ENCODE data around the gene REEP3. TPM values are rescaled to one million over a fixed set of nuclear protein-coding genes. Genes with fewer than 3 reads are reported as not detected.

Gene REEP3
- total and polyA plus RNA-seq, 2 of the 8 experiments (the other 6 are each of a cell fraction or from before 2014, with no cell fraction given) = 5.8 to 31.5 TPM

DNA sequence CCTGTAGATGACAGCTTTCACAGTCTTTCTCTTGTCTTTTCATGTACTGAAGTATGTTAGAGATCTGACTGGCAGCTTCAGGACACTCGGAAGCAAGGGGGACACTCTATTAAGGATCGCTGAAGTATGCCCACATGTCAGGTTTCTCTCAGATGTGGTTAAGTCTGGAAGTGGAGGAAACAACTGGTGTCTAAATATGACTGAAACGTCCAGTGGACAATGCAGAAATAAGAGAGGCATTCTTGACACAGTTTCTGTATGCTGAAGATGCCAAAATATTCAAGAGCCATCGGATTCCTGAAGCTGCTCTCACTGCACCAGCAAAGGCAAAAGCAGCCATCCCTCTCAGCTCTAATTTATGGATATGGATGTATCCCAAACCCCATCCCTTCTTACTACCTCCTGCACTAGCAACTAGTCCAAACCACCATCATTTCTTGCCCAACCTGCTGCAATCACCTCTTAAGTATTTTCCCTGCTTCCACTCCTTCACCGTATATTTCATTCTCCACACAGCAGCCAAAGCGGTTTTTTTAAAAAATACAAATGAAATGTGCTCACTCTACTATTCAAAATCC is 113.4 kb downstream of the REEP3 start:
- Histone ChIP-seq H3K4me3 (ENCODE audit: extremely low read depth in 1 of 4, insufficient read depth in 2 of 4, low read depth in 3 of 4, low read length in 4 of 4) (no peak overlapping the region), H3K23ac (ENCODE audit: insufficient read length) (no peak overlapping the region), H2AFZ (ENCODE audit: low read length) (no peak overlapping the region), H4K91ac (replicated peaks; ENCODE audit: insufficient read length, low read length) (peak overlapping the region; percentile 34), H2BK15ac (ENCODE audit: low read length) (no peak overlapping the region), H3K36me3 (ENCODE audit: control insufficient read depth in 2 of 4, insufficient read depth in 4 of 4, low read length in 3 of 4) (no peaks in the 10 kb centered on the region), H3K18ac (ENCODE audit: extremely low read depth, low read length) (no peak overlapping the region), H2BK20ac (ENCODE audit: low read length) (no peak overlapping the region), H2BK12ac (ENCODE audit: low read depth, low read length) (peak overlapping the region; percentile 18; the same call in 1 of the 2 replicates), H3K23me2 (ENCODE audit: low read depth, low read length) (peaks cover 8% of the 10 kb centered on the region; the same call in 1 of the 2 replicates), H4K5ac (ENCODE audit: insufficient read length, low read depth, low read length) (no peak overlapping the region), H3K79me1 (ENCODE audit: low read depth, low read length) (no peaks in the 10 kb centered on the region), H3K27me3 (replicated peaks in 1 of 4; ENCODE audit: control insufficient read depth in 3 of 4, extremely low read depth in 1 of 4, insufficient read depth in 3 of 4, low read length in 3 of 4) (no peaks in the 10 kb centered on the region), H2BK5ac (ENCODE audit: low read depth, low read length) (no peak overlapping the region), H3K9ac (replicated peaks in 1 of 4; ENCODE audit: extremely low read depth in 1 of 4, low read depth in 3 of 4, low read length in 3 of 4) (no peak overlapping the region), H3K14ac (ENCODE audit: insufficient read length) (no peak overlapping the region), H3K9me3 (ENCODE audit: insufficient read depth in 2 of 2, low read depth in 1 of 2, low read length in 1 of 2) (no peaks in the 10 kb centered on the region), H2BK120ac (replicated peaks; ENCODE audit: low read depth, low read length) (no peak overlapping the region), H3K4me1 (replicated peaks in 1 of 4; ENCODE audit: control insufficient read depth in 3 of 4, insufficient read depth in 4 of 4, low read length in 3 of 4) (peaks cover 3 to 7% (median 5%) of the 10 kb centered on the region in 4 experiments; a peak in 5 of 7 replicates), H3K79me2 (ENCODE audit: control insufficient read depth in 1 of 2, insufficient read depth in 2 of 2, low read length in 2 of 2) (no peaks in the 10 kb centered on the region), H3K56ac (replicated peaks; ENCODE audit: insufficient read length, low read depth, low read length) (no peak overlapping the region), H4K20me1 (replicated peaks in 1 of 2; ENCODE audit: control insufficient read depth in 1 of 2, insufficient read depth in 2 of 2, low read length in 2 of 2) (no peaks in the 10 kb centered on the region), H3K27ac (ENCODE audit: low read depth, low read length) (no peak overlapping the region), H3K4me2 (ENCODE audit: insufficient read depth in 1 of 2, low read depth in 2 of 2, low read length in 2 of 2) (no peak overlapping the region), H4K8ac (ENCODE audit: extremely low read depth, insufficient read depth, low read length) (no peak overlapping the region), H2AK5ac (ENCODE audit: low read depth, low read length) (no peak overlapping the region), H3K4ac (replicated peaks; ENCODE audit: insufficient read length, low read depth, low read length) (no peak overlapping the region)
- ChIA-PET CTCF (ENCODE audit: partially characterized antibody) (interaction anchor here (0.7 to 3.1 kb wide), 13 partner anchors 13 to 435 kb away, joined by 3 to 44 read pairs (median 3); no protein-coding TSS in a partner anchor), POLR2A (ENCODE audit: partially characterized antibody) (interaction anchor here (1.0 kb wide), 1 partner anchor 20 kb away, joined by 3 read pairs; no protein-coding TSS in a partner anchor)
- FAIRE-seq (no peak), DNase-seq (ENCODE audit: low read depth in 1 of 2, low spot score in 2 of 2) (no peak)
- WGBS, 2 experiments (ENCODE audit: extremely low coverage in 1 of 2, insufficient coverage in 1 of 2, insufficient read length in 1 of 2, insufficient replicate concordance in 2 of 2, low coverage in 1 of 2, low lambda C conversion rate in 2 of 2, missing lambda C conversion rate in 1 of 2) = 85% methylated on average over 6 of the region's 6 CpGs; no CpG with 5 or more reads in 1 of the 2 experiments

All from H1 (cell line).